B cell (primary cell): ENCODE results near the gene DSTYK.

Source experiments
- CTCF ChIP-seq: fragments of 200-600 bp; IDR thresholded peaks from one replicate; pipeline ENCODE4 v1.8.0; 2022; ENCODE audit warnings: antibody characterized with exemption, mild to moderate bottlenecking
- EZH2 ChIP-seq: IDR thresholded peaks from 2 replicates; pipeline ENCODE4 v1.6.1; 2012; ENCODE audit warnings: borderline replicate concordance, low read depth, mild to moderate bottlenecking, moderate library complexity, low read length; ENCODE audit not compliant: insufficient read depth, poor library complexity, severe bottlenecking

- TF ChIP-seq CTCF = no peak
- no peak for TF ChIP-seq EZH2
These were observed 42.3 kb downstream of the DSTYK start for GRCh38 chr1:205169248-205169647.
